UCSD-AML1 (cell line): ENCODE data around the gene FUBP3.
"Not testable (repeated sequence)": the region's sequence is repeated elsewhere in the genome, so short reads cannot be mapped to it uniquely, and the experiment has no call there.

Source experiments
- DNase-seq: peaks from one replicate; lab custom pipeline; 2025; ENCODE audit not compliant: unreplicated experiment; lab: John Stamatoyannopoulos, UW

FUBP3 gene

GRCh38 chr9:130680836-130681768, 101.7 kb downstream of the FUBP3 start:
- peak; percentile 76 for DNase-seq

GRCh38 chr9:130681769-130682420, 102.5 kb downstream of the FUBP3 start:
- DNase-seq = peak; percentile 36

GRCh38 chr9:130682421-130683121, 103.2 kb downstream of the FUBP3 start:
- DNase-seq = peak; percentile 73

GRCh38 chr9:130685104-130685503, 105.7 kb downstream of the FUBP3 start:
- no peak for DNase-seq

DNA sequence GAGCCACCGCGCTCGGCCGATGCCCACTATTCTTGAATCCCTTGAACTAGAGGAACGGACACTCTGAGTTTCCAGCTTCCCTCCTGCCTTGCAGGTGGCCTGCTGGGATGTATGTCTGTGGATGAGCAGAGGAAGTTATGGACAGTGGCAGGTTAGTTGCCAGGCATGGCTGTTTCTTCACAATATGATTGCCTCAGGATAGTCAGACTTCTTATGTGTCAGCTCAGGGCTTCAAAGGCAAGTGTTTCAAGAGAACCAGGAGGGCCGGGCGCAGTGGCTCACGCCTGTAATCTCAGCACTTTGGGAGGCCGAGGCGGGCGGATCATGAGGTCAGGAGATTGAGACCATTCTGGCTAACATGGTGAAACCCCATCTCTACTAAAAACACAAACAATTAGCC, 106.6 kb downstream of the FUBP3 start:
- DNase-seq = not testable (repeated sequence)

- no peak for DNase-seq
Observed at GRCh38 chr9:130687615-130688014, 108.2 kb downstream of the FUBP3 start.
